HL-60 (cell line): Measurements from ENCODE around the gene LARP7.

ENCODE experiments used
- CTCF ChIP-seq: IDR thresholded peaks from one replicate; pipeline ENCODE4 v1.5.1; 2011; ENCODE audit warnings: low read length, control low read depth, inconsistent platforms; ENCODE audit not compliant: insufficient read depth
- GABPA ChIP-seq: IDR thresholded peaks from 2 replicates; pipeline ENCODE4 v1.6.1; 2012; ENCODE audit warnings: low read depth
- POLR2AphosphoS5 ChIP-seq: IDR thresholded peaks from 2 replicates; pipeline ENCODE4 v1.6.1; 2012; ENCODE audit warnings: low read depth
- REST ChIP-seq: IDR thresholded peaks from 2 replicates; pipeline ENCODE4 v1.6.1; 2012; ENCODE audit warnings: low read depth; ENCODE audit not compliant: insufficient replicate concordance

- TF ChIP-seq CTCF (no peak), POLR2AphosphoS5 (no peak), GABPA (no peak), REST (peak; percentile 35)
These were observed 68.3 kb downstream of the LARP7 start for GRCh38 chr4:112704991-112705845.
